Effector memory CD4-positive, alpha-beta T cell (primary cell): ENCODE measurements around the gene RAD21L1.

Experiments
- DNase-seq, 3 donors: peaks; one replicate each; pipeline ENCODE4 v3.0.0-alpha.2; 2020
- H3K27ac ChIP-seq: 2 replicates; pipeline ENCODE4 v1.7.0; 2013; ENCODE audit warnings: mild to moderate bottlenecking, low read length, moderate library complexity; ENCODE audit not compliant: insufficient read depth, poor library complexity, severe bottlenecking
- H3K27me3 ChIP-seq: replicated peaks from 2 replicates; pipeline ENCODE4 v1.7.0; 2013; ENCODE audit warnings: mild to moderate bottlenecking, low read length; ENCODE audit not compliant: insufficient read depth, control insufficient read depth, poor library complexity, severe bottlenecking
- H3K36me3 ChIP-seq: 2 replicates; pipeline ENCODE4 v1.7.0; 2013; ENCODE audit warnings: mild to moderate bottlenecking, low read length, moderate library complexity; ENCODE audit not compliant: control insufficient read depth, insufficient read depth
- H3K4me1 ChIP-seq: 2 replicates; pipeline ENCODE4 v1.7.0; 2013; ENCODE audit warnings: low read length, mild to moderate bottlenecking; ENCODE audit not compliant: control insufficient read depth, insufficient read depth, poor library complexity, severe bottlenecking
- H3K4me3 ChIP-seq: 2 replicates; pipeline ENCODE4 v1.7.0; 2013; ENCODE audit warnings: low read length, low read depth, mild to moderate bottlenecking; ENCODE audit not compliant: insufficient read depth, poor library complexity, severe bottlenecking
- H3K9me3 ChIP-seq: 2 replicates; pipeline ENCODE4 v1.7.0; 2013; ENCODE audit warnings: mild to moderate bottlenecking, low read length, moderate library complexity; ENCODE audit not compliant: control insufficient read depth

Gene RAD21L1

GRCh38 chr20:1198751-1199150, 27.1 kb upstream of the RAD21L1 start:
- no peak overlapping the region for H3K27ac ChIP-seq
- no peak for DNase-seq
- H3K4me3 ChIP-seq, result no peak overlapping the region
- no peaks in the 10 kb centered on the region for H3K36me3 ChIP-seq
- no peaks in the 10 kb centered on the region for H3K27me3 ChIP-seq
- H3K9me3 ChIP-seq, result no peaks in the 10 kb centered on the region
- H3K4me1 ChIP-seq, result no peaks in the 10 kb centered on the region

GRCh38 chr20:1199212-1199873, 26.5 kb upstream of the RAD21L1 start:
- Histone ChIP-seq H3K36me3 (no peaks in the 10 kb centered on the region), H3K27me3 (no peaks in the 10 kb centered on the region), H3K4me3 (no peak overlapping the region), H3K4me1 (no peaks in the 10 kb centered on the region), H3K27ac (no peak overlapping the region), H3K9me3 (no peaks in the 10 kb centered on the region)
- no peak for DNase-seq

DNA sequence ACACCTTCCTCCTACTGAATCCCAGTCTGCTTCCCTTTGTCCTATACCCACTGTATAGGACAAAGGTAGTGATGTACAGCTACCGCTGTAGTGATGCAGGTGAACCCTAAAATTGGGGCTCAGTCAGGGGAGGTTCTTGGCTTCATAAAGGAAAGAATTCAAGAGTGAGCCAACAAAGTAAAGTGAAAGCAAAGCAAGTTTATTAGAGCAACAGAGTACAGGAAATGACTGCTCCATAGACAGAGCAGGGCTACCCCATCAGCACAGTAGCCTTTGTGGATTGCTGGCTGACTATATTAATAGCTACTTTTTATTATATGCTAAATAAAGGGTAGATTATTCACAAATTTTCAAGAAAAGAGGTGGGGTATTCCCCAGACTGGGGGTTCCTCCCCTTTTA, 25.9 kb upstream of the RAD21L1 start:
- H3K9me3 ChIP-seq, result no peaks in the 10 kb centered on the region
- H3K36me3 ChIP-seq, result no peaks in the 10 kb centered on the region
- no peaks in the 10 kb centered on the region for H3K27me3 ChIP-seq
- no peak overlapping the region for H3K27ac ChIP-seq
- H3K4me3 ChIP-seq, result no peak overlapping the region
- H3K4me1 ChIP-seq, result no peaks in the 10 kb centered on the region
- no peak for DNase-seq

GRCh38 chr20:1202762-1203504, 22.9 kb upstream of the RAD21L1 start, which contains the start of gene C20orf202:
TSS of gene C20orf202 (plus strand) at chr20:1203454. CDS start at chr20:1203586, 132 bp downstream.
- Histone ChIP-seq H3K4me3 (no peak within 1 kb of the TSS), H3K27ac (no peak within 1 kb of the TSS), H3K27me3 (no peaks in the 10 kb centered on the region), H3K36me3 (no peaks in the 10 kb centered on the region), H3K9me3 (no peaks in the 10 kb centered on the region), H3K4me1 (no peaks in the 10 kb centered on the region)
- no peak for DNase-seq

- no peaks in the 10 kb centered on the region for H3K36me3 ChIP-seq
- no peak overlapping the region for H3K27ac ChIP-seq
- no peak for DNase-seq
- H3K4me3 ChIP-seq, result no peak overlapping the region
- no peaks in the 10 kb centered on the region for H3K27me3 ChIP-seq
- H3K9me3 ChIP-seq, result no peaks in the 10 kb centered on the region
- H3K4me1 ChIP-seq, result no peaks in the 10 kb centered on the region
Measured at GRCh38 chr20:1203630-1204029, 22.2 kb upstream of the RAD21L1 start.

DNA sequence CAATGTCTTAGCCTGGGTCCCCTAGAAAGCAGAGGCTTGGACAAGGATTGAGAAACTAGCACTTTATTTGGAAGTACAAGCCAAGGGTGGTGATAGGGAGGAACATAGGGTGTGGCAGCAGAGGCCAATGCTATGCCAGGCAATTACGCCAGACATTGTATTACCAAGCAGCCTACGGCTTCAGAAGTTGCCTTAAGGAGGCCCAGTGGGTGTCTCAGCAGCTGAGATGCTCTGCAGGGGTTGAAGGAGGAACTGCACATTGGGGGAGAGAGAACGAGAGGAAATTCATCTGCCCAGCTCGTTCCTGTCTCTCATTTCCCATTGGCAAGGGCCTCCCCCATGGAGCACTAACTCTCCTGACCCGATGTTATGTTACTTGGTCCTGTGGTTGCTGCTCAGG, 21.7 kb upstream of the RAD21L1 start:
- Histone ChIP-seq H3K36me3 (no peaks in the 10 kb centered on the region), H3K4me3 (no peak overlapping the region), H3K4me1 (no peaks in the 10 kb centered on the region), H3K9me3 (no peaks in the 10 kb centered on the region), H3K27ac (no peak overlapping the region), H3K27me3 (no peaks in the 10 kb centered on the region)
- no peak for DNase-seq

- H3K4me1 ChIP-seq, result no peaks in the 10 kb centered on the region
- H3K27ac ChIP-seq, result no peak overlapping the region
- no peak overlapping the region for H3K4me3 ChIP-seq
- DNase-seq, result no peak
- no peaks in the 10 kb centered on the region for H3K36me3 ChIP-seq
- H3K27me3 ChIP-seq, result no peaks in the 10 kb centered on the region
- no peaks in the 10 kb centered on the region for H3K9me3 ChIP-seq
Measured at GRCh38 chr20:1204576-1204975, 21.3 kb upstream of the RAD21L1 start.

DNA sequence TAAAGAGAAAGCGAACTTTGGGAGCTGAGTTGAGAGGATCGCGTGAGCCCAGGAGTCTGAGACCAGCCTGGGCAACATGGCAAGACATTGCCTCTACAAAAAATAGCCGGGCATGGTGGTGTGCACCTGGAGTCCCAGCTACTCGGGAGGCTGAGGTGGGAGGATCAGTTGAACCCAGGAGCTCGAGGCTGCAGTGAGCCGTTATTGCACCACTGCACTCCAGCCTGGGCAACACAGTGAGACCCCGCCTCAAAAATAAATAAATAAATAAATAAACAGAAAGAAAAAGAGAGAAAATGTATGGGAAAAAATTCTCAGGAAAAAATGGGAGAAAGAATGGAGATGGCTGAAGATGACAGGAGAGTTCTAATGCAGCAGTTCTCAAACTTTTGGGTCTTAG, 20.0 kb upstream of the RAD21L1 start:
- Histone ChIP-seq H3K4me1 (no peaks in the 10 kb centered on the region), H3K36me3 (no peaks in the 10 kb centered on the region), H3K9me3 (no peaks in the 10 kb centered on the region), H3K4me3 (no peak overlapping the region), H3K27me3 (no peaks in the 10 kb centered on the region), H3K27ac (no peak overlapping the region)
- DNase-seq, result no peak

DNA sequence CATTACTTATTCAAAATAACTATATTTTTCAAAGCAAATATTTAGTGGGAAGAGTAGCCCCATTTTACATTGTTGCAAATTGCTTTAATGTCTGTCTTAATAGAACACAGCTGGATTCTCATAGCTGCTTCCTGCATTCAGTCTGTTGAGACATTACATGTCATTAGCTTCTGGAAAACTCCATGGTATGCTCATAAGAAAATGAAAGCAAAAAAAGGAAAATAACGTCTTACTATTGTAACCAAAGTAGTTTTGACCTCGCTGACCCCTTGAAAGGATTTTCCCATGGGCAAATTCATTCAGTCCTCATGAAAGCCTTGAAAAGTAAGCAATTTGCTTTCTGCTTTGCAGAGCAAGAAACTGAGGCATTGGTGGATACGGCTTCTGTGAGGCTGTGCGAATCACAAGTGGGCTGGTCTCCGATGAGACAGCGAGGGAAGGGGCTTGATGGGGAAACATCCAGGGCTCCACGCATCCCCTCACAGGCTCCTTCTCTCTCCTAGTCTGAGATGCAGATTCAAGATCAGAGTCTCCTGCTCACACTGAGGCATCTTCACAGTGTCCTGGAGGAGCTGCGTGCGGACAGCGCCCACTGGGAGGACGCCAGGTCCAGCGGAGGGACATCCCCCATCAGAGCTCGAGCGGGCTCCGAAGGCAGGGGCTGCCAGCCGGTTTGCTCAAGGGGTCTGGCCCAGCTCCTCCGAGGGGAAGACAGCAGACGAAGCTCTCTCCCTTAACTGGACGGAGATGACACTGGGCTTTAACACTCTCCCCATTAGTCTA, 19.3 kb upstream of the RAD21L1 start:
- Histone ChIP-seq H3K4me1 (no peaks in the 10 kb centered on the region), H3K27ac (no peak overlapping the region), H3K4me3 (no peak overlapping the region), H3K9me3 (no peaks in the 10 kb centered on the region), H3K36me3 (no peaks in the 10 kb centered on the region), H3K27me3 (no peaks in the 10 kb centered on the region)
- DNase-seq, result no peak
